ENCODE measurements around the gene PRR35.
A peak's percentile ranks its signal among the peaks of the same experiment; 100 is the strongest.

GRCh38 chr16:610513-611381 lies 50.6 kb downstream of the PRR35 start:
- TF ChIP-seq CTCF (IDR thresholded peaks at IDR 0.05; ENCODE audit: low read depth, low read length, missing input control) (peak; percentile 72), MAX (IDR thresholded peaks at IDR 0.05) (no peak), ATF3 (IDR thresholded peaks at IDR 0.05) (no peak), RAD21 (IDR thresholded peaks at IDR 0.05) (peak; percentile 86 to 87), ZBTB33 (IDR thresholded peaks at IDR 0.05) (no peak), REST (IDR thresholded peaks at IDR 0.05) (no peak), EGR1 (IDR thresholded peaks at IDR 0.05; ENCODE audit: low read depth in 2 of 2) (no peak), YY1 (IDR thresholded peaks at IDR 0.05) (no peak)
